Measurements from ENCODE around the gene UGT1A9.

GRCh38 chr2:233663911-233664310 is 7.8 kb upstream of the UGT1A9 start:
- TF ChIP-seq, protein P1, sequence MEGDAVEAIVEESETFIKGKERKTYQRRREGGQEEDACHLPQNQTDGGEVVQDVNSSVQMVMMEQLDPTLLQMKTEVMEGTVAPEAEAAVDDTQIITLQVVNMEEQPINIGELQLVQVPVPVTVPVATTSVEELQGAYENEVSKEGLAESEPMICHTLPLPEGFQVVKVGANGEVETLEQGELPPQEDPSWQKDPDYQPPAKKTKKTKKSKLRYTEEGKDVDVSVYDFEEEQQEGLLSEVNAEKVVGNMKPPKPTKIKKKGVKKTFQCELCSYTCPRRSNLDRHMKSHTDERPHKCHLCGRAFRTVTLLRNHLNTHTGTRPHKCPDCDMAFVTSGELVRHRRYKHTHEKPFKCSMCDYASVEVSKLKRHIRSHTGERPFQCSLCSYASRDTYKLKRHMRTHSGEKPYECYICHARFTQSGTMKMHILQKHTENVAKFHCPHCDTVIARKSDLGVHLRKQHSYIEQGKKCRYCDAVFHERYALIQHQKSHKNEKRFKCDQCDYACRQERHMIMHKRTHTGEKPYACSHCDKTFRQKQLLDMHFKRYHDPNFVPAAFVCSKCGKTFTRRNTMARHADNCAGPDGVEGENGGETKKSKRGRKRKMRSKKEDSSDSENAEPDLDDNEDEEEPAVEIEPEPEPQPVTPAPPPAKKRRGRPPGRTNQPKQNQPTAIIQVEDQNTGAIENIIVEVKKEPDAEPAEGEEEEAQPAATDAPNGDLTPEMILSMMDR (conservative IDR thresholded peaks at IDR 0.05; ENCODE audit: low read depth in 2 of 2), result no peak
- no peak for TF ChIP-seq REST (IDR thresholded peaks at IDR 0.05; ENCODE audit: unreplicated experiment)
- no peak for TF ChIP-seq POLR2AphosphoS5 (IDR thresholded peaks at IDR 0.05; ENCODE audit: low read depth)
- TF ChIP-seq EZH2 (IDR thresholded peaks at IDR 0.05; ENCODE audit: low read depth, unreplicated experiment), result no peak
- TF ChIP-seq CREB1 (CRISPR knock-in tag; IDR thresholded peaks at IDR 0.05; ENCODE audit: low read depth), result no peak
- TF ChIP-seq ZNF114 (CRISPR knock-in tag; IDR thresholded peaks at IDR 0.05), result no peak
- no peak for TF ChIP-seq EZH2phosphoT487 (IDR thresholded peaks at IDR 0.05; ENCODE audit: unreplicated experiment)
- no peak for TF ChIP-seq JUNB (IDR thresholded peaks at IDR 0.05; ENCODE audit: unreplicated experiment)
- no peak for TF ChIP-seq NANOG (IDR thresholded peaks at IDR 0.05; ENCODE audit: borderline replicate concordance)
- TF ChIP-seq, protein P2, sequence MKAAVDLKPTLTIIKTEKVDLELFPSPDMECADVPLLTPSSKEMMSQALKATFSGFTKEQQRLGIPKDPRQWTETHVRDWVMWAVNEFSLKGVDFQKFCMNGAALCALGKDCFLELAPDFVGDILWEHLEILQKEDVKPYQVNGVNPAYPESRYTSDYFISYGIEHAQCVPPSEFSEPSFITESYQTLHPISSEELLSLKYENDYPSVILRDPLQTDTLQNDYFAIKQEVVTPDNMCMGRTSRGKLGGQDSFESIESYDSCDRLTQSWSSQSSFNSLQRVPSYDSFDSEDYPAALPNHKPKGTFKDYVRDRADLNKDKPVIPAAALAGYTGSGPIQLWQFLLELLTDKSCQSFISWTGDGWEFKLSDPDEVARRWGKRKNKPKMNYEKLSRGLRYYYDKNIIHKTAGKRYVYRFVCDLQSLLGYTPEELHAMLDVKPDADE (IDR thresholded peaks at IDR 0.05), result no peak
- no peak for TF ChIP-seq STAT1 (IDR thresholded peaks at IDR 0.05; ENCODE audit: unreplicated experiment)
- TF ChIP-seq ZNF331 (CRISPR knock-in tag; IDR thresholded peaks at IDR 0.05; ENCODE audit: low read depth), result no peak

Data from GM23338 (cell line).